ENCODE measurements around the gene NEU1. TPM values are rescaled to one million over a fixed set of nuclear protein-coding genes. Genes with fewer than 3 reads are reported as not detected.

NEU1 gene
- polyA plus RNA-seq, 1 of the 3 experiments (the other 2 are of a cell fraction), result 43.0 TPM

DNA sequence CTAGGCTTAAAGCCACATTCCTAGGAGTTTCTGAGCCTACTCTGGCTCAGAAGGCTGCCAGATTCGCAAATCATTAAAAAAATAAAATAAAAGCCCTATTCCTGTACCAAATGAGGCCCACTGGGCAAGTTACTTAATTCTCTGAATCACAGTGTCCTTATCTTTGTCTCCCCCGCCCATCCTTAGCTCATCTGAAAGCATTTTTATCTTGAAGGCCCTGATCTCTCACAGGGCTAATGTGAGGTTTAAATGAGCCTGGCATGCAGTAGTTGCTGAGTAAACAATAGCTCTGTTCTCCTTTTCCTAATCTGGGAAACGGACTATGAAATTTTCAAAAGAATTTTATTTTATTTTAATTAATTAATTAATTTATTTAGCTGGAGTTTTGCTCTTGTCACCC lies 41.3 kb upstream of the NEU1 start:
- Histone ChIP-seq H3K27me3 (ENCODE audit: insufficient read depth) (no peaks in the 10 kb centered on the region), H3K9ac (no peak overlapping the region), H3K79me2 (ENCODE audit: insufficient read depth) (peaks cover 3% of the 10 kb centered on the region; the same call in 1 of the 2 replicates), H3K27ac (ENCODE audit: low read depth in 2 of 2, low read length in 1 of 2) (no peak overlapping the region), H3K9me3 (no peaks in the 10 kb centered on the region), H2AFZ (ENCODE audit: low read depth) (no peak overlapping the region), H3K4me2 (no peak overlapping the region), H4K20me1 (ENCODE audit: insufficient read depth) (no peaks in the 10 kb centered on the region), H3K36me3 (replicated peaks in 1 of 2; ENCODE audit: control insufficient read depth in 1 of 2, insufficient read depth in 2 of 2, low read length in 1 of 2) (no peaks in the 10 kb centered on the region), H3K9me2 (no peaks in the 10 kb centered on the region), H3F3A (replicated peaks; ENCODE audit: insufficient read depth) (peaks cover 10% of the 10 kb centered on the region), H3K4me3 (ENCODE audit: low read depth in 2 of 2, low read length in 1 of 2) (no peak overlapping the region), H3K4me1 (ENCODE audit: control insufficient read depth in 1 of 2, insufficient read depth in 2 of 2, low read depth in 1 of 2, low read length in 1 of 2) (peaks cover 0 to 29% of the 10 kb centered on the region in 2 experiments; a peak in 1 of 4 replicates)
- ChIA-PET POLR2A (no interaction called here), CTCF (interaction anchor here (0.9 to 3.1 kb wide), 2 partner anchors 15 to 49 kb away, joined by 3 to 9 read pairs; no protein-coding TSS in a partner anchor)
- 81% methylated on average over 3 of the region's 3 CpGs for WGBS (ENCODE audit: low lambda C conversion rate)
- TF ChIP-seq NFIC (IDR thresholded peaks at IDR 0.05; ENCODE audit: borderline replicate concordance), result no peak
- no peak for TF ChIP-seq CHD2 (IDR thresholded peaks at IDR 0.05; ENCODE audit: low read length, partially characterized antibody)
- no peak for TF ChIP-seq RAD21 (IDR thresholded peaks at IDR 0.05; ENCODE audit: low read length)
- TF ChIP-seq POLR2AphosphoS5 (IDR thresholded peaks at IDR 0.05; ENCODE audit: low read depth, low read length), result no peak
- TF ChIP-seq JUND (IDR thresholded peaks at IDR 0.05), result no peak
- no peak for TF ChIP-seq GATA2 (CRISPR knock-in tag; IDR thresholded peaks at IDR 0.05)
- TF ChIP-seq TEAD4 (IDR thresholded peaks at IDR 0.05; ENCODE audit: borderline replicate concordance, insufficient read depth), result no peak
- no peak for TF ChIP-seq ELF1 (IDR thresholded peaks at IDR 0.05)
- TF ChIP-seq GABPA (IDR thresholded peaks at IDR 0.05; ENCODE audit: low read depth), result no peak
- TF ChIP-seq NRF1 (IDR thresholded peaks at IDR 0.05; ENCODE audit: low read depth, low read length), result no peak
- TF ChIP-seq FOXJ3 (CRISPR knock-in tag; IDR thresholded peaks at IDR 0.05), result no peak
- no peak for TF ChIP-seq RCOR1 (IDR thresholded peaks at IDR 0.05; ENCODE audit: low read length)
- no peak for TF ChIP-seq SIN3A (IDR thresholded peaks at IDR 0.05; ENCODE audit: borderline replicate concordance, low read depth, low read length)
- no peak for TF ChIP-seq USF1 (IDR thresholded peaks at IDR 0.05; ENCODE audit: borderline replicate concordance, low read depth)
- no peak for TF ChIP-seq RXRA (IDR thresholded peaks at IDR 0.05; ENCODE audit: borderline replicate concordance, low read depth)
- no peak for TF ChIP-seq REST (IDR thresholded peaks at IDR 0.05; ENCODE audit: low read depth, low read length)
- DNase-seq, result no peak
